GM23338 (cell line): Measurements from ENCODE around the gene CACNG7. TPM values are rescaled to one million over a fixed set of nuclear protein-coding genes. Genes with fewer than 3 reads are reported as not detected.

ENCODE experiments used
- ATAC-seq: fragments of 200-7000 bp; cut with Tn5 transposase; 3 replicates; pipeline ENCODE4 v1.9.1; 2020
- DNase-seq: peaks from one replicate; pipeline ENCODE4 v3.0.0-alpha.2; 2015; ENCODE audit warnings: low spot score
- H2AFZ ChIP-seq: fragments of 200-600 bp; sonication (generic); 2 replicates; pipeline ENCODE4 v1.8.0; 2016; ENCODE audit warnings: antibody characterized with exemption, mild to moderate bottlenecking, moderate library complexity
- H3F3A ChIP-seq: fragments of 200-600 bp; sonication (generic); replicated peaks from 2 replicates; pipeline ENCODE4 v1.8.0; 2017; ENCODE audit warnings: antibody characterized with exemption, mixed run types, low read depth
- H3K27ac ChIP-seq: fragments of 200-600 bp; sonication (generic); 2 replicates; pipeline ENCODE4 v1.6.1; 2016; ENCODE audit warnings: low read depth
- H3K27me3 ChIP-seq: fragments of 200-600 bp; sonication (generic); 2 replicates; pipeline ENCODE4 v1.8.0; 2016; ENCODE audit warnings: mild to moderate bottlenecking, mixed run types, moderate library complexity; ENCODE audit not compliant: insufficient read depth
- H3K36me3 ChIP-seq: fragments of 200-600 bp; sonication (generic); 2 replicates; pipeline ENCODE4 v1.8.0; 2016; ENCODE audit warnings: mild to moderate bottlenecking; ENCODE audit not compliant: insufficient read depth
- H3K4me1 ChIP-seq: fragments of 200-600 bp; sonication (generic); 2 replicates; pipeline ENCODE4 v1.8.0; 2016; ENCODE audit warnings: mild to moderate bottlenecking, moderate library complexity; ENCODE audit not compliant: insufficient read depth
- H3K4me2 ChIP-seq: fragments of 200-600 bp; sonication (generic); 2 replicates; pipeline ENCODE4 v1.7.1; 2017; ENCODE audit warnings: mixed run types
- H3K4me3 ChIP-seq: fragments of 200-600 bp; sonication (generic); 2 replicates; pipeline ENCODE4 v1.6.1; 2016; ENCODE audit warnings: mixed run types
- H3K79me2 ChIP-seq: fragments of 200-600 bp; sonication (generic); replicated peaks from 2 replicates; pipeline ENCODE4 v1.8.0; 2017; ENCODE audit warnings: mild to moderate bottlenecking; ENCODE audit not compliant: insufficient read depth
- H3K9me2 ChIP-seq: fragments of 200-600 bp; sonication (generic); 2 replicates; pipeline ENCODE4 v1.8.0; 2017; ENCODE audit not compliant: insufficient read depth
- H4K20me1 ChIP-seq: fragments of 200-600 bp; sonication (generic); replicated peaks from 2 replicates; pipeline ENCODE4 v1.8.0; 2017; ENCODE audit warnings: mild to moderate bottlenecking; ENCODE audit not compliant: insufficient read depth
- H3K27ac Mint-ChIP-seq: 2 replicates; pipeline ENCODE4 v1.8.0; 2020; ENCODE audit warnings: inconsistent platforms, mild to moderate bottlenecking, moderate library complexity, mixed read lengths
- H3K27me3 Mint-ChIP-seq: 3 replicates; pipeline ENCODE4 v1.8.0; 2022; ENCODE audit warnings: low read depth, mild to moderate bottlenecking, moderate library complexity, mixed read lengths, inconsistent platforms; ENCODE audit not compliant: insufficient read depth, poor library complexity
- H3K36me3 Mint-ChIP-seq: 3 replicates; pipeline ENCODE4 v1.8.0; 2021; ENCODE audit warnings: low read depth, mild to moderate bottlenecking, inconsistent platforms, moderate library complexity, mixed read lengths
- H3K4me1 Mint-ChIP-seq: 3 replicates; pipeline ENCODE4 v1.8.0; 2020; ENCODE audit warnings: mild to moderate bottlenecking, inconsistent platforms, mixed read lengths
- H3K4me3 Mint-ChIP-seq: 3 replicates; pipeline ENCODE4 v1.8.0; 2021; ENCODE audit warnings: moderate library complexity, mild to moderate bottlenecking, inconsistent platforms, mixed read lengths
- H3K9me3 Mint-ChIP-seq: 3 replicates; pipeline ENCODE4 v1.8.0; 2020; ENCODE audit warnings: moderate library complexity, mild to moderate bottlenecking, inconsistent platforms, mixed read lengths
- ZNF114 ChIP-seq: fragments of 250-450 bp; sonication (Bioruptor Pico); IDR thresholded peaks from 2 replicates; pipeline ENCODE4 v1.5.0; 2020; ENCODE audit warnings: mild to moderate bottlenecking, moderate library complexity
- polyA plus RNA-seq: library from polyadenylated mRNA; unstranded; fragments of >200 nt; fragmentation: Nextera tagmentation; extraction: Ambion mirVana; gene quantifications from 2 replicates; pipeline ENCODE4 v1.2.1, GENCODE V29; 2016
- total RNA-seq: library from RNA; depleted of rRNA; stranded (reverse); fragments of >200 nt; shearing (Covaris generic); gene quantifications from 2 replicates; pipeline ENCODE4 v1.2.3, GENCODE V29; 2014
- TF ChIP-seq, protein P1 (sequence below): fragments of 250-450 bp; sonication (Bioruptor Pico); IDR thresholded peaks from 2 replicates; pipeline ENCODE4 v1.5.0; 2020; ENCODE audit warnings: mild to moderate bottlenecking, moderate library complexity
- TF ChIP-seq, protein P2 (sequence below): IDR thresholded peaks from 2 replicates; pipeline ENCODE4 v1.6.1; 2016; ENCODE audit warnings: antibody characterized with exemption
- TF ChIP-seq, protein P3 (sequence below), 2 experiments: fragments of 200-600 bp in 1 of 2; sonication (generic) in 1 of 2; conservative IDR thresholded peaks; 2 replicates each; pipeline versions ENCODE4 v1.5.1 to v1.6.1; 2016 to 2017; ENCODE audit warnings: antibody characterized with exemption in 2 of 2, low read depth in 2 of 2, mild to moderate bottlenecking in 2 of 2, moderate library complexity in 1 of 2

CACNG7 gene
- total and polyA plus RNA-seq, 2 experiments from 2014 or later, result 9.8 to 15.6 TPM

DNA sequence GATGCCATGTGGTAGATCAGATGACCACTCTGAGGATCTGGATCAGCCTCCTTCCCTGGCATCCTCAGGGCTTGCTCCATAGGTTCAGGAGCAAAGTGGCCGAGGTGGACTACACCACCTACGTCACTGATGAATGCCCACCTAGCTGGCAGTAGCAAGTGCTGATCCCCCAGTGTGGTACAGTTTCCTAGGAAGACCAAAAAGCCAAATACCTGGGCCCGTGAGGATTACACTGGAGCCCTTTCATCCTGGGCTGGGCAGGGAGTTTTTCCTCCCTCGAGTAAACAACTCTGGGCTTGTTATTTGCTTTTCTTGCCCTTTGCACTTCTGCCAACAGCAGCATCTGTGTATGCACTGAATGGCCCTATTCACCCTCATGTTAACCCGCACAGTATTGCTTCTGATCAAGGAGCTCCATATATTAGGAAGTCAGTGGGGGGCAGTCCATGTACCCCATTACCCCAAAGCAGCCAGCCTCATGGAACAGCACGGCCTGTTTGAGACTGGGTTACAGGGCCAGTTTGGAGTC, 44.7 kb upstream of the CACNG7 start (continued):
- TF ChIP-seq, protein P1, sequence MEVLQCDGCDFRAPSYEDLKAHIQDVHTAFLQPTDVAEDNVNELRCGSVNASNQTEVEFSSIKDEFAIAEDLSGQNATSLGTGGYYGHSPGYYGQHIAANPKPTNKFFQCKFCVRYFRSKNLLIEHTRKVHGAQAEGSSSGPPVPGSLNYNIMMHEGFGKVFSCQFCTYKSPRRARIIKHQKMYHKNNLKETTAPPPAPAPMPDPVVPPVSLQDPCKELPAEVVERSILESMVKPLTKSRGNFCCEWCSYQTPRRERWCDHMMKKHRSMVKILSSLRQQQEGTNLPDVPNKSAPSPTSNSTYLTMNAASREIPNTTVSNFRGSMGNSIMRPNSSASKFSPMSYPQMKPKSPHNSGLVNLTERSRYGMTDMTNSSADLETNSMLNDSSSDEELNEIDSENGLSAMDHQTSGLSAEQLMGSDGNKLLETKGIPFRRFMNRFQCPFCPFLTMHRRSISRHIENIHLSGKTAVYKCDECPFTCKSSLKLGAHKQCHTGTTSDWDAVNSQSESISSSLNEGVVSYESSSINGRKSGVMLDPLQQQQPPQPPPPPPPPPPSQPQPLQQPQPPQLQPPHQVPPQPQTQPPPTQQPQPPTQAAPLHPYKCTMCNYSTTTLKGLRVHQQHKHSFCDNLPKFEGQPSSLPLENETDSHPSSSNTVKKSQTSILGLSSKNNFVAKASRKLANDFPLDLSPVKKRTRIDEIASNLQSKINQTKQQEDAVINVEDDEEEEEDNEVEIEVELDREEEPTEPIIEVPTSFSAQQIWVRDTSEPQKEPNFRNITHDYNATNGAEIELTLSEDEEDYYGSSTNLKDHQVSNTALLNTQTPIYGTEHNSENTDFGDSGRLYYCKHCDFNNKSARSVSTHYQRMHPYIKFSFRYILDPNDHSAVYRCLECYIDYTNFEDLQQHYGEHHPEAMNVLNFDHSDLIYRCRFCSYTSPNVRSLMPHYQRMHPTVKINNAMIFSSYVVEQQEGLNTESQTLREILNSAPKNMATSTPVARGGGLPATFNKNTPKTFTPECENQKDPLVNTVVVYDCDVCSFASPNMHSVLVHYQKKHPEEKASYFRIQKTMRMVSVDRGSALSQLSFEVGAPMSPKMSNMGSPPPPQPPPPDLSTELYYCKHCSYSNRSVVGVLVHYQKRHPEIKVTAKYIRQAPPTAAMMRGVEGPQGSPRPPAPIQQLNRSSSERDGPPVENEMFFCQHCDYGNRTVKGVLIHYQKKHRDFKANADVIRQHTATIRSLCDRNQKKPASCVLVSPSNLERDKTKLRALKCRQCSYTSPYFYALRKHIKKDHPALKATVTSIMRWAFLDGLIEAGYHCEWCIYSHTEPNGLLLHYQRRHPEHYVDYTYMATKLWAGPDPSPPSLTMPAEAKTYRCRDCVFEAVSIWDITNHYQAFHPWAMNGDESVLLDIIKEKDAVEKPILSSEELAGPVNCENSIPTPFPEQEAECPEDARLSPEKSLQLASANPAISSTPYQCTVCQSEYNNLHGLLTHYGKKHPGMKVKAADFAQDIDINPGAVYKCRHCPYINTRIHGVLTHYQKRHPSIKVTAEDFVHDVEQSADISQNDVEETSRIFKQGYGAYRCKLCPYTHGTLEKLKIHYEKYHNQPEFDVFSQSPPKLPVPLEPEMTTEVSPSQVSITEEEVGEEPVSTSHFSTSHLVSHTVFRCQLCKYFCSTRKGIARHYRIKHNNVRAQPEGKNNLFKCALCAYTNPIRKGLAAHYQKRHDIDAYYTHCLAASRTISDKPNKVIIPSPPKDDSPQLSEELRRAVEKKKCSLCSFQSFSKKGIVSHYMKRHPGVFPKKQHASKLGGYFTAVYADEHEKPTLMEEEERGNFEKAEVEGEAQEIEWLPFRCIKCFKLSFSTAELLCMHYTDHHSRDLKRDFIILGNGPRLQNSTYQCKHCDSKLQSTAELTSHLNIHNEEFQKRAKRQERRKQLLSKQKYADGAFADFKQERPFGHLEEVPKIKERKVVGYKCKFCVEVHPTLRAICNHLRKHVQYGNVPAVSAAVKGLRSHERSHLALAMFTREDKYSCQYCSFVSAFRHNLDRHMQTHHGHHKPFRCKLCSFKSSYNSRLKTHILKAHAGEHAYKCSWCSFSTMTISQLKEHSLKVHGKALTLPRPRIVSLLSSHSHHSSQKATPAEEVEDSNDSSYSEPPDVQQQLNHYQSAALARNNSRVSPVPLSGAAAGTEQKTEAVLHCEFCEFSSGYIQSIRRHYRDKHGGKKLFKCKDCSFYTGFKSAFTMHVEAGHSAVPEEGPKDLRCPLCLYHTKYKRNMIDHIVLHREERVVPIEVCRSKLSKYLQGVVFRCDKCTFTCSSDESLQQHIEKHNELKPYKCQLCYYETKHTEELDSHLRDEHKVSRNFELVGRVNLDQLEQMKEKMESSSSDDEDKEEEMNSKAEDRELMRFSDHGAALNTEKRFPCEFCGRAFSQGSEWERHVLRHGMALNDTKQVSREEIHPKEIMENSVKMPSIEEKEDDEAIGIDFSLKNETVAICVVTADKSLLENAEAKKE (CRISPR knock-in tag), result no peak
- TF ChIP-seq, protein P2, sequence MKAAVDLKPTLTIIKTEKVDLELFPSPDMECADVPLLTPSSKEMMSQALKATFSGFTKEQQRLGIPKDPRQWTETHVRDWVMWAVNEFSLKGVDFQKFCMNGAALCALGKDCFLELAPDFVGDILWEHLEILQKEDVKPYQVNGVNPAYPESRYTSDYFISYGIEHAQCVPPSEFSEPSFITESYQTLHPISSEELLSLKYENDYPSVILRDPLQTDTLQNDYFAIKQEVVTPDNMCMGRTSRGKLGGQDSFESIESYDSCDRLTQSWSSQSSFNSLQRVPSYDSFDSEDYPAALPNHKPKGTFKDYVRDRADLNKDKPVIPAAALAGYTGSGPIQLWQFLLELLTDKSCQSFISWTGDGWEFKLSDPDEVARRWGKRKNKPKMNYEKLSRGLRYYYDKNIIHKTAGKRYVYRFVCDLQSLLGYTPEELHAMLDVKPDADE, result no peak

DNA sequence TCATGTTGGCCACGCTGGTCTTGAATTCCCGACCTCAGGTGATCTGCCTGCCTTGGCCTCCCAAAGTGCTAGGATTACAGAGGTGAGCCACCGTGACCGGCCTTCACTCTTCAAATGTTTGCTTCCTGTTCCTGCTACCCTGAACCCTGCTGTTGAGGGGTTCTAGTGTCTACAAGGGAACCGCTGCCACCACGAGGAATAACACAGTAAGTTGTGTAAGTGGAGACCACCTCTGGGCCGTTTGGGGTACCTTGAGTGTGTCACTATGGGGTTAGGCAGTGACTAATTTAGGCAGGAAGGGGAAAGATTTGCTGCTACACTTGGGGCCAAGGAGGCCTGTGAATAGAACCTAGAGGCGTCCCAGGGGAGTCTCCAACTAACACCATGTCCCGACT, 43.6 kb upstream of the CACNG7 start:
- peaks cover 41% of the 10 kb centered on the region for H3K27me3 Mint-ChIP-seq
- H3K27me3 ChIP-seq, result no peaks in the 10 kb centered on the region
- peak overlapping the region; percentile 66 for H3K4me3 ChIP-seq
- H3K9me3 Mint-ChIP-seq, result no peaks in the 10 kb centered on the region; the same call in 2 of the 3 replicates
- peaks cover 14% of the 10 kb centered on the region for H3K79me2 ChIP-seq
- no peaks in the 10 kb centered on the region for H3K36me3 ChIP-seq
- H2AFZ ChIP-seq, result no peak overlapping the region
- H3K4me3 Mint-ChIP-seq, result peak overlapping the region; percentile 87
- H4K20me1 ChIP-seq, result no peaks in the 10 kb centered on the region; the same call in 1 of the 2 replicates
- H3K4me2 ChIP-seq, result peak overlapping the region; percentile 86
- peak overlapping the region; percentile 92 for H3K27ac Mint-ChIP-seq
- H3K4me1 Mint-ChIP-seq, result peaks cover 15% of the 10 kb centered on the region
- H3F3A ChIP-seq, result peaks cover 18% of the 10 kb centered on the region
- DNase-seq (no peak), ATAC-seq (no peak)
- peaks cover 20% of the 10 kb centered on the region for H3K4me1 ChIP-seq
- TF ChIP-seq, protein P3, sequence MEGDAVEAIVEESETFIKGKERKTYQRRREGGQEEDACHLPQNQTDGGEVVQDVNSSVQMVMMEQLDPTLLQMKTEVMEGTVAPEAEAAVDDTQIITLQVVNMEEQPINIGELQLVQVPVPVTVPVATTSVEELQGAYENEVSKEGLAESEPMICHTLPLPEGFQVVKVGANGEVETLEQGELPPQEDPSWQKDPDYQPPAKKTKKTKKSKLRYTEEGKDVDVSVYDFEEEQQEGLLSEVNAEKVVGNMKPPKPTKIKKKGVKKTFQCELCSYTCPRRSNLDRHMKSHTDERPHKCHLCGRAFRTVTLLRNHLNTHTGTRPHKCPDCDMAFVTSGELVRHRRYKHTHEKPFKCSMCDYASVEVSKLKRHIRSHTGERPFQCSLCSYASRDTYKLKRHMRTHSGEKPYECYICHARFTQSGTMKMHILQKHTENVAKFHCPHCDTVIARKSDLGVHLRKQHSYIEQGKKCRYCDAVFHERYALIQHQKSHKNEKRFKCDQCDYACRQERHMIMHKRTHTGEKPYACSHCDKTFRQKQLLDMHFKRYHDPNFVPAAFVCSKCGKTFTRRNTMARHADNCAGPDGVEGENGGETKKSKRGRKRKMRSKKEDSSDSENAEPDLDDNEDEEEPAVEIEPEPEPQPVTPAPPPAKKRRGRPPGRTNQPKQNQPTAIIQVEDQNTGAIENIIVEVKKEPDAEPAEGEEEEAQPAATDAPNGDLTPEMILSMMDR (conservative IDR thresholded peaks at IDR 0.05; ENCODE audit: low read depth in 2 of 2), result peak in 1 of 2 experiments; percentile 29; a peak in 1 of 4 replicates
- TF ChIP-seq ZNF114, result no peak
- H3K9me2 ChIP-seq, result no peaks in the 10 kb centered on the region
- H3K36me3 Mint-ChIP-seq, result peaks cover 1% of the 10 kb centered on the region; the same call in 1 of the 3 replicates
- peak overlapping the region; percentile 100 for H3K27ac ChIP-seq
